Naive thymus-derived CD8-positive, alpha-beta T cell (primary cell): ENCODE data around the gene CLCN7. TPM values are rescaled to one million over a fixed set of nuclear protein-coding genes. Genes with fewer than 3 reads are reported as not detected.
A peak's percentile ranks its signal among the peaks of the same experiment; 100 is the strongest.

ENCODE experiments used
- ATAC-seq, 2 donors: fragments of 150-1000 bp; cut with Tn5 transposase in 1 of 2; sonication (Bioruptor Pico), chemical (Tn5 transposase) in 1 of 2; 1 replicate in 1 of 2; 2 replicates in 1 of 2; pipeline ENCODE4 v1.10.0; 2021; ENCODE audit warnings: mild to moderate bottlenecking in 2 of 2, moderate library complexity in 2 of 2
- POLR2A ChIA-PET: fragments of 350-600 bp; sonication (Branson Sonifier 250); formaldehyde crosslinking; loops from one replicate; lab custom pipeline; 2021; ENCODE audit warnings: antibody characterized with exemption; lab: Charles Lee
- DNase-seq, 10 donors: peaks; one replicate each; pipeline versions ENCODE4 v3.0.0 to v3.0.0-alpha.2; 2020 to 2022
- H3K27ac Mint-ChIP-seq, 10 donors: one replicate each; pipeline ENCODE4 v1.8.0; 2020 to 2022; ENCODE audit warnings: mild to moderate bottlenecking in 10 of 10, mixed read lengths in 10 of 10, moderate library complexity in 4 of 10, inconsistent platforms in 1 of 10
- H3K27me3 Mint-ChIP-seq, 5 donors: one replicate each; pipeline ENCODE4 v1.8.0; 2021 to 2022; ENCODE audit warnings: mixed read lengths in 5 of 5
- H3K36me3 Mint-ChIP-seq, 3 donors: one replicate each; pipeline ENCODE4 v1.8.0; 2020 to 2022; ENCODE audit warnings: mixed read lengths in 3 of 3, mild to moderate bottlenecking in 2 of 3, inconsistent platforms in 1 of 3
- H3K4me1 Mint-ChIP-seq, 4 donors: one replicate each; pipeline ENCODE4 v1.8.0; 2021 to 2022; ENCODE audit warnings: mixed read lengths in 4 of 4
- H3K4me3 Mint-ChIP-seq, 10 donors: one replicate each; pipeline ENCODE4 v1.8.0; 2020 to 2022; ENCODE audit warnings: mild to moderate bottlenecking in 10 of 10, mixed read lengths in 10 of 10, moderate library complexity in 6 of 10, inconsistent platforms in 1 of 10
- H3K9me3 Mint-ChIP-seq, 9 donors: one replicate each; pipeline ENCODE4 v1.8.0; 2020 to 2022; ENCODE audit warnings: mixed read lengths in 9 of 9, mild to moderate bottlenecking in 3 of 9, inconsistent platforms in 1 of 9, moderate library complexity in 1 of 9
- polyA plus RNA-seq, 3 donors: library from polyadenylated mRNA; unstranded; fragments of 300-500 nt; fragmentation: Illumina TruSeq; gene quantifications; one replicate each; pipeline ENCODE4 v1.2.3, GENCODE V29; 2021
- total RNA-seq, 8 experiments: library from RNA in 2 of 8; stranded (reverse) in 2 of 8; gene quantifications; one replicate each; pipeline ENCODE4 v1.2.3 and lab custom pipeline; 2021 to 2026

The CLCN7 gene
- 100 to 1,000 TPM; 112 to 116 TPM for total RNA-seq
- 10 to 100 TPM; 18.7 to 34.7 (median 24.2) TPM for polyA plus RNA-seq
- 65.0 to 123 (median 107) reads per million in 6 experiments for total RNA-seq (lab: John Stamatoyannopoulos, UW)

- Mint-ChIP-seq H3K27ac (peak within 1 kb of the TSS; percentile 73 to 96 (median 91)), H3K9me3 (no peaks in the 10 kb centered on the region), H3K36me3 (no peaks in the 10 kb centered on the region), H3K4me3 (peak within 1 kb of the TSS; percentile 72 to 90 (median 85)), H3K27me3 (no peaks in the 10 kb centered on the region), H3K4me1 (peaks cover 22 to 47% (median 41%) of the 10 kb centered on the region in 4 donors)
- ATAC-seq (peak; percentile 90 to 94), DNase-seq (peak; percentile 76 to 91 (median 84))
- POLR2A ChIA-PET, result interaction anchor here (0.9 to 2.0 kb wide), 4 partner anchors 17 to 136 kb away, joined by 4 to 15 read pairs (median 5); partner anchors contain the start of genes IFT140, TELO2 and UQCC4
These were observed at the start of gene CLCN7 for GRCh38 chr16:1474796-1475551. Gene CLCN7 (minus strand): TSS chr16:1475028. CDS start chr16:1474974, 54 bp downstream.

GRCh38 chr16:1524366-1524765 is 49.5 kb upstream of the CLCN7 start:
- ATAC-seq, result no peak

GRCh38 chr16:1523581-1524245 is 48.9 kb upstream of the CLCN7 start:
- H3K4me3 Mint-ChIP-seq, result no peak overlapping the region
- no peaks in the 10 kb centered on the region for H3K27me3 Mint-ChIP-seq
- peaks cover 0 to 32% (median 15%) of the 10 kb centered on the region in 3 donors for H3K36me3 Mint-ChIP-seq
- ATAC-seq, result no peak
- peak overlapping the region in 2 of 10 donors; percentile 28 to 66 for H3K27ac Mint-ChIP-seq
- DNase-seq, result peak in 1 of 10 donors; percentile 3
- POLR2A ChIA-PET, result interaction anchor here (0.6 to 6.9 kb wide), 4 partner anchors 9 to 77 kb away, joined by 4 to 89 read pairs (median 4); partner anchors contain the start of gene TMEM204
- H3K9me3 Mint-ChIP-seq, result no peaks in the 10 kb centered on the region
- peaks cover 4 to 27% (median 20%) of the 10 kb centered on the region in 4 donors for H3K4me1 Mint-ChIP-seq

More at GRCh38 chr16:1524366-1524765, 49.5 kb upstream of the CLCN7 start:
- H3K4me1 Mint-ChIP-seq, result peaks cover 3 to 31% (median 22%) of the 10 kb centered on the region in 4 donors
- peak overlapping the region in 2 of 10 donors; percentile 28 to 66 for H3K27ac Mint-ChIP-seq
- peak in 1 of 10 donors; percentile 2 for DNase-seq
- no peaks in the 10 kb centered on the region for H3K27me3 Mint-ChIP-seq
- no peaks in the 10 kb centered on the region for H3K9me3 Mint-ChIP-seq
- H3K36me3 Mint-ChIP-seq, result peaks cover 0 to 26% (median 15%) of the 10 kb centered on the region in 3 donors
- POLR2A ChIA-PET, result interaction anchor here (1.4 to 6.9 kb wide), 2 partner anchors 9 to 13 kb away, joined by 5 to 89 read pairs; partner anchors contain the start of gene TMEM204
- H3K4me3 Mint-ChIP-seq, result no peak overlapping the region

DNA sequence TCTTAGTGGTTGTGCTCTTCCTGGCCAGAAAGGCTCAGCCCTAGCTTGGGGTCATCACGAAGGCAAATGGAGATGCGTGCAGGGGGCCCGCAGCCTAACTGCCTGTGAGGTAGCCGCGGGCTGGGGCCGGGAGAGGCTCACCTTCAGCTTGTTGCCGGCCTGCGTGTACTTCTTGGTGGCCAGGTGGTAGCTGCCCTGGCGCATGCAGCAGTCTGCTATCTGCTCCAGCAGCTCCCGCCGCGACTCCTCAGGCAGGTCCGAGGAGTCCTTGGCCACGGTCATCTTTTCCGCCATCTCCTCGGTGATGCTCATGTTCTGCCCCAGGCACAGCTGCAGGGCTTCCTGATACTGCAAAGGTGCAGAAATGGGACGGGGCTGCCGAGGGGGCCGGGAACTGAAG is 45.6 kb upstream of the CLCN7 start:
- no peak overlapping the region for H3K27ac Mint-ChIP-seq
- DNase-seq (peak in 1 of 10 donors; percentile 1), ATAC-seq (no peak)
- peaks cover 0 to 39% (median 15%) of the 10 kb centered on the region in 3 donors for H3K36me3 Mint-ChIP-seq
- H3K9me3 Mint-ChIP-seq, result no peaks in the 10 kb centered on the region
- H3K4me3 Mint-ChIP-seq, result no peak overlapping the region
- H3K4me1 Mint-ChIP-seq, result peaks cover 0 to 3% (median under 1%) of the 10 kb centered on the region in 4 donors
- POLR2A ChIA-PET, result no interaction called here
- H3K27me3 Mint-ChIP-seq, result no peaks in the 10 kb centered on the region

- Mint-ChIP-seq H3K9me3 (peaks cover 0 to 3% (median 0%) of the 10 kb centered on the region in 9 donors), H3K27me3 (no peaks in the 10 kb centered on the region), H3K36me3 (peaks cover 0 to 42% (median 18%) of the 10 kb centered on the region in 3 donors), H3K27ac (no peak overlapping the region), H3K4me1 (peaks cover 0 to 2% (median under 1%) of the 10 kb centered on the region in 4 donors), H3K4me3 (no peak overlapping the region)
- POLR2A ChIA-PET, result interaction anchor here (1.0 to 1.4 kb wide), 2 partner anchors 18 to 182 kb away, joined by 3 to 7 read pairs; no protein-coding TSS in a partner anchor
- ATAC-seq (no peak), DNase-seq (no peak)
These were observed 45.0 kb upstream of the CLCN7 start for GRCh38 chr16:1519831-1520230.

GRCh38 chr16:1518626-1519135 is 43.9 kb upstream of the CLCN7 start:
- no peaks in the 10 kb centered on the region for H3K27me3 Mint-ChIP-seq
- POLR2A ChIA-PET, result interaction anchor here (0.7 to 1.4 kb wide), 3 partner anchors 17 to 183 kb away, joined by 3 to 7 read pairs (median 3); no protein-coding TSS in a partner anchor
- H3K9me3 Mint-ChIP-seq, result peaks cover 0 to 9% (median 0%) of the 10 kb centered on the region in 9 donors
- H3K36me3 Mint-ChIP-seq, result peaks cover 0 to 41% (median 20%) of the 10 kb centered on the region in 3 donors
- no peak for ATAC-seq
- H3K4me1 Mint-ChIP-seq, result peaks cover 0 to 2% (median under 1%) of the 10 kb centered on the region in 4 donors
- H3K27ac Mint-ChIP-seq, result peak overlapping the region in 1 of 10 donors; percentile 43
- no peak overlapping the region for H3K4me3 Mint-ChIP-seq
- DNase-seq, result no peak

- DNase-seq (no peak), ATAC-seq (no peak)
- Mint-ChIP-seq H3K9me3 (peaks cover 0 to 9% (median 3%) of the 10 kb centered on the region in 9 donors), H3K4me1 (peaks cover 0 to 4% (median under 1%) of the 10 kb centered on the region in 4 donors), H3K36me3 (peaks cover 0 to 32% (median 8%) of the 10 kb centered on the region in 3 donors), H3K27ac (no peak overlapping the region), H3K27me3 (no peaks in the 10 kb centered on the region), H3K4me3 (no peak overlapping the region)
- POLR2A ChIA-PET, result interaction anchor here (0.7 to 0.8 kb wide), 2 partner anchors 11 to 12 kb away, joined by 3 to 4 read pairs; no protein-coding TSS in a partner anchor
These were observed 39.7 kb upstream of the CLCN7 start for GRCh38 chr16:1514507-1514906.

GRCh38 chr16:1512774-1513173 is 37.9 kb upstream of the CLCN7 start:
- no peak overlapping the region for H3K4me3 Mint-ChIP-seq

GRCh38 chr16:1511662-1512569 is 37.1 kb upstream of the CLCN7 start:
- DNase-seq (no peak), ATAC-seq (no peak)
- no peaks in the 10 kb centered on the region for H3K27me3 Mint-ChIP-seq
- peak overlapping the region in 1 of 10 donors; percentile 61 for H3K27ac Mint-ChIP-seq
- peaks cover 0 to 4% (median 0%) of the 10 kb centered on the region in 4 donors for H3K4me1 Mint-ChIP-seq
- POLR2A ChIA-PET, result interaction anchor here (2.4 kb wide), 1 partner anchor 22 kb away, joined by 7 read pairs; the partner anchor contains the start of gene TMEM204
- no peak overlapping the region for H3K4me3 Mint-ChIP-seq
- H3K36me3 Mint-ChIP-seq, result peaks cover 0 to 20% (median 8%) of the 10 kb centered on the region in 3 donors
- H3K9me3 Mint-ChIP-seq, result peaks cover 0 to 9% (median 3%) of the 10 kb centered on the region in 9 donors

More at GRCh38 chr16:1512774-1513173, 37.9 kb upstream of the CLCN7 start:
- ATAC-seq (no peak), DNase-seq (no peak)
- Mint-ChIP-seq H3K9me3 (peaks cover 0 to 9% (median 3%) of the 10 kb centered on the region in 9 donors), H3K36me3 (peaks cover 0 to 20% (median 8%) of the 10 kb centered on the region in 3 donors), H3K4me1 (peaks cover 0 to 4% (median 0%) of the 10 kb centered on the region in 4 donors), H3K27ac (peak overlapping the region in 1 of 10 donors; percentile 28), H3K27me3 (no peaks in the 10 kb centered on the region)
- POLR2A ChIA-PET, result interaction anchor here (0.6 to 1.1 kb wide), 2 partner anchors 23 to 53 kb away, joined by 3 read pairs; no protein-coding TSS in a partner anchor

GRCh38 chr16:1510941-1511351 is 36.1 kb upstream of the CLCN7 start:
- POLR2A ChIA-PET, result interaction anchor here (1.2 to 2.4 kb wide), 2 partner anchors 15 to 23 kb away, joined by 3 to 7 read pairs; partner anchors contain the start of gene TMEM204
- Mint-ChIP-seq H3K27ac (peak overlapping the region in 1 of 10 donors; percentile 61), H3K9me3 (peaks cover 0 to 9% (median 3%) of the 10 kb centered on the region in 9 donors), H3K4me3 (no peak overlapping the region), H3K4me1 (peaks cover 0 to 4% (median 0%) of the 10 kb centered on the region in 4 donors), H3K36me3 (peaks cover 0 to 18% (median 8%) of the 10 kb centered on the region in 3 donors), H3K27me3 (no peaks in the 10 kb centered on the region)
- DNase-seq, result no peak
- ATAC-seq, result no peak

DNA sequence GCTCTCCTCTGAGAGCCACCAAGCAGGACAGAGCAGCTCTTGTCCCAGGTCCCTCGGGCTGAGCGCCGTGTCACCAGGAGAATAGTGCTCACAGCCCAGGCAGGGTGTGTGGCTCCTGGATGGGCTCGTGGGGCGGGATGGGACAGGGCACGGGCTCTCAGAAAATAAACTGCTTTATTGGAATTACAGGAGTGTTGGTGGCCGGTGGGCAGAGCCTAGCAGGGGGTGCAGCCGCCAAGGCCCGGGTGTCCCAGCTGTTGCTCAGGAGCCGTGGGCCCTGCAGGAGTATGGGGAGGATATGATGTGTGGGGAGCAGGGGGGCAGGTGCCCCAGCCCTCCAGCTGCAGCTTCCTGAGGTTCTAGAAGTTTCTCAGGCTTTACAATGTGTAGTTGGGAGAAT is 35.4 kb upstream of the CLCN7 start:
- ATAC-seq (no peak), DNase-seq (no peak)
- no peaks in the 10 kb centered on the region for H3K27me3 Mint-ChIP-seq
- H3K9me3 Mint-ChIP-seq, result peaks cover 0 to 9% (median 3%) of the 10 kb centered on the region in 9 donors
- H3K27ac Mint-ChIP-seq, result no peak overlapping the region
- peaks cover 0 to 18% (median 8%) of the 10 kb centered on the region in 3 donors for H3K36me3 Mint-ChIP-seq
- H3K4me3 Mint-ChIP-seq, result no peak overlapping the region
- POLR2A ChIA-PET, result interaction anchor here (1.2 to 2.4 kb wide), 2 partner anchors 15 to 23 kb away, joined by 3 to 7 read pairs; partner anchors contain the start of gene TMEM204
- H3K4me1 Mint-ChIP-seq, result peaks cover 0 to 2% (median 0%) of the 10 kb centered on the region in 4 donors
